ENCODE measurements around the gene LARP1B. TPM values are rescaled to one million over a fixed set of nuclear protein-coding genes. Genes with fewer than 3 reads are reported as not detected.

Gene LARP1B
- total and polyA plus RNA-seq, 10 donors: 3.7 to 17.8 (median 10.8) TPM

DNA sequence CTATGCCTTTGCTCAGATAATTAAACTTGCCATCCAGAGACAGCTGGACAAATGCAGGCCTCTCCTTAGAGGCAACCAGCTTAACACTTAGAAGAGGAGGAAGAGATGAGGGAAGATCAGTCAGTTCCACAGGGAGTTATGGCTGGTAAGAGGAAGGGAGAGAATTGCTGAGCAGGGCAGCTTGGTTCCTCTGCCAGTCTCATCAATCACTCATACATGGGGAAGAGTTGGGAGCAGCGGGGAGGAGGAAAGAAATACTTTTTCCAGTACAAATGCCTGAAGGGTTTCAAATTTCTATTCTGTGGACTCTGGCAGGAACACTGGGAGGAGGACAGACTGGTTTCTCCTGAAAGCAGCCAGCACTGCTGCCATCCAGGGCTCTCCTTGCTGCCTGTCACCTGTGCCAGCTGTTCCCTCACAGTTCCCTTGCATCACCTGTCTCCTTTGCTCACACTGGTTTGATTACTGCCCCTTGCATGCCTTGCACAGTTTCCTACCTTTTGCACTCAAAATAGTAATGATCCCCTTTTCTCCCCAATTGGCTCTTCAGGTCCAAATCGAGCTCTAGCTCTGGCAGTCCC is 167.0 kb downstream of the LARP1B start:
- H3K9me3 ChIP-seq: no peaks in the 10 kb centered on the region
- H3K4me3 ChIP-seq: no peak overlapping the region
- WGBS, 5 donors: 66 to 84% (median 71%) methylated on average over 2 of the region's 2 CpGs
- TF ChIP-seq POLR2A (IDR thresholded peaks at IDR 0.05) (no peak), POLR2AphosphoS5 (IDR thresholded peaks at IDR 0.05) (no peak)
- TF ChIP-seq, protein P1, sequence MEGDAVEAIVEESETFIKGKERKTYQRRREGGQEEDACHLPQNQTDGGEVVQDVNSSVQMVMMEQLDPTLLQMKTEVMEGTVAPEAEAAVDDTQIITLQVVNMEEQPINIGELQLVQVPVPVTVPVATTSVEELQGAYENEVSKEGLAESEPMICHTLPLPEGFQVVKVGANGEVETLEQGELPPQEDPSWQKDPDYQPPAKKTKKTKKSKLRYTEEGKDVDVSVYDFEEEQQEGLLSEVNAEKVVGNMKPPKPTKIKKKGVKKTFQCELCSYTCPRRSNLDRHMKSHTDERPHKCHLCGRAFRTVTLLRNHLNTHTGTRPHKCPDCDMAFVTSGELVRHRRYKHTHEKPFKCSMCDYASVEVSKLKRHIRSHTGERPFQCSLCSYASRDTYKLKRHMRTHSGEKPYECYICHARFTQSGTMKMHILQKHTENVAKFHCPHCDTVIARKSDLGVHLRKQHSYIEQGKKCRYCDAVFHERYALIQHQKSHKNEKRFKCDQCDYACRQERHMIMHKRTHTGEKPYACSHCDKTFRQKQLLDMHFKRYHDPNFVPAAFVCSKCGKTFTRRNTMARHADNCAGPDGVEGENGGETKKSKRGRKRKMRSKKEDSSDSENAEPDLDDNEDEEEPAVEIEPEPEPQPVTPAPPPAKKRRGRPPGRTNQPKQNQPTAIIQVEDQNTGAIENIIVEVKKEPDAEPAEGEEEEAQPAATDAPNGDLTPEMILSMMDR (IDR thresholded peaks at IDR 0.05 in 8 of 11, conservative IDR thresholded peaks at IDR 0.05 in 3 of 11): no peak
- no peak for DNase-seq
- no peak overlapping the region for H3K27ac ChIP-seq
- no peaks in the 10 kb centered on the region for H3K4me1 ChIP-seq
- no peaks in the 10 kb centered on the region for H3K36me3 ChIP-seq
- intact Hi-C loops (cut with DNase I; ENCODE audit: low total_unique reads): no loop called here
- H3K27me3 ChIP-seq (replicated peaks in 1 of 7): no peaks in the 10 kb centered on the region

DNA sequence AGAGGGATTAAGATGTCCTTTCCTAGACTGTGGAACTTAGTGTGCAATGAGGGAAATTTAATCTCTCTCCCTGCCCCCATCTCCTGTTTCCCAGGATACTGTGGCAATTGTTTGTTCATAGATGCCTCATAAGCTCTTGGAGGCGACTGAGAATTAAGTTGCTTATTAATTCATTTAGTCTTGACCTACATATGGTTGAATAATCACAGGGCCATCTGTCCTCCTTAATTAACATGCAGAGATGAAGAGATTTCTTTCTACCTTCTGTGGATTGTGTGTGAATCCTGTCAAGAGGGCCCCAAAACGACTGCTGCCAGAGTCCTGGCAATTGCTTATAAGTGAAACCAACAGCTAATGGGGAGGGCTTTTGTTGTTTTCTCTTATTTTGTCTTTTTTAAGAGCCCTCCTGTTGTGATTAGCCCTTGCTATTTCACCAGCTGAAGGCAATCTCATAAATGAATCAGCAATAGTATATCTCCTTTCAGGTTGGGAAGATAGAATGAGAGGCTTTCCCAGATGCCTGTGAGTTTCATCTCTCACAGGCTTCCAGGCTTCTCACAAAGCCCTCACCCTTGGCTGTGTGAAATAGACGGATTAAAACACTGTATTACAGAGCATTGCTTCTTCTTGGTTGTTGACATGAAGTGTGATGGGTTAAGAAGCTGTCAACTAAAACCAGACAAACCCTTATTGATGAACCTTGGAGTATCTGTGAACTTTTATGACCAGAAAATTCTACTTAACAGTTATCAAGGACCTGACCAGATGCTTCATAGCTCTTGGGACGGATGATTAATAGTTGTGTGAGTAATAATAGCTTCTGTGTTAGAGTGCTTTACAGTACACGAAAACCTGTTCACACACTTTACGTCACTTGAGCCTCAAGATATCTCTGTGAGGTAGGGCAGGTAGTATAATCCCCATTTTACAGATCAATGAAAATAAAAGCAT is 168.0 kb downstream of the LARP1B start:
- no peaks in the 10 kb centered on the region for H3K27me3 ChIP-seq (replicated peaks in 1 of 7)
- H3K27ac ChIP-seq: no peak overlapping the region
- WGBS, 5 donors: 68 to 80% (median 70%) methylated on average over 6 of the region's 6 CpGs
- no peaks in the 10 kb centered on the region for H3K9me3 ChIP-seq
- no peak overlapping the region for H3K4me3 ChIP-seq
- DNase-seq: no peak
- intact Hi-C loops (cut with DNase I; ENCODE audit: low total_unique reads): no loop called here
- no peaks in the 10 kb centered on the region for H3K4me1 ChIP-seq
- TF ChIP-seq, protein P1 (IDR thresholded peaks at IDR 0.05 in 8 of 11, conservative IDR thresholded peaks at IDR 0.05 in 3 of 11): no peak
- TF ChIP-seq POLR2AphosphoS5 (IDR thresholded peaks at IDR 0.05): no peak
- no peak for TF ChIP-seq POLR2A (IDR thresholded peaks at IDR 0.05)
- no peaks in the 10 kb centered on the region for H3K36me3 ChIP-seq

DNA sequence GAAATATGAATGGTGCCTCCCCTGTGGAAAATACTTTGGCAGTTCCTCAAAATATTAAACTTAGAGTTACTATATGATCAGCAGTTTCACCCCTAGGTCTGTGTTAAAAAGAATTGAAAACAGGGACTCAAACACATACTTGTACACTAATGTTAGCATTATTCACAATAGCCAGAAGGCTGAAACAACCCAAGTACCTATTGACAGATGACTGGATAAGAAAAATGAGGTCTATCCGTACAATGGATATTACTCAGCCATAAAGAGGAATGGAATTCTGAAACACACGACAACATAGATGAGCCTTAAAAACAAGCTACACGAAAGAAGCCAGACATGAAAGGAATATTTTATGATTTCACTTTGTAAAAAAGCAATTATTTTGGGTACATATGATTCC is 171.6 kb downstream of the LARP1B start:
- TF ChIP-seq POLR2A (IDR thresholded peaks at IDR 0.05) (no peak), POLR2AphosphoS5 (IDR thresholded peaks at IDR 0.05) (no peak)
- TF ChIP-seq, protein P1 (IDR thresholded peaks at IDR 0.05 in 8 of 11, conservative IDR thresholded peaks at IDR 0.05 in 3 of 11): no peak
- no peak for DNase-seq
- intact Hi-C loops (cut with DNase I; ENCODE audit: low total_unique reads): no loop called here
- WGBS, 5 donors: 92 to 97% (median 94%) methylated on average over 3 of the region's 3 CpGs
- no peaks in the 10 kb centered on the region for H3K27me3 ChIP-seq (replicated peaks in 1 of 7)
- no peak overlapping the region for H3K4me3 ChIP-seq
- no peaks in the 10 kb centered on the region for H3K9me3 ChIP-seq
- no peak overlapping the region for H3K27ac ChIP-seq
- no peaks in the 10 kb centered on the region for H3K4me1 ChIP-seq
- H3K36me3 ChIP-seq: no peaks in the 10 kb centered on the region

DNA sequence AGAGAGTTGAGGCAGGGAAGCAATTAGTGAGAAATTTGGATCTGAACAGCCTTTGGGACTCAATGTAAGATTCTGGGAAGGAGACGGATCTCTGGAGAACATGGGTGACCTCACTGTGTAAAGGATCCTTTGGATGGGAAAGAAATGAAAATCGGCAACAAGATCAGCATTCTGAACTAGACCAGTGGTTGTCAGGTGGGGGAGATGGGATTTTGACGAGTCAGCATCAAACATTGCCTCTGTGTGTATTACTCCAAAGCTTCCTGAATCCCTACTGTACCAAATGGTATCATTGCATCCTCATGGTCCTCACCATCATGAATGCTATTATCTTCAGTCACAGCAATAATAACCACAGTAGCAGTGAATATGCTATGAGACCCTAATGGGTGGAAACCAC is 173.7 kb downstream of the LARP1B start:
- no peaks in the 10 kb centered on the region for H3K27me3 ChIP-seq (replicated peaks in 1 of 7)
- intact Hi-C loops (cut with DNase I; ENCODE audit: low total_unique reads): no loop called here
- no peak overlapping the region for H3K27ac ChIP-seq
- H3K9me3 ChIP-seq: no peaks in the 10 kb centered on the region
- H3K4me1 ChIP-seq: no peaks in the 10 kb centered on the region
- H3K36me3 ChIP-seq: no peaks in the 10 kb centered on the region
- TF ChIP-seq, protein P1 (IDR thresholded peaks at IDR 0.05 in 8 of 11, conservative IDR thresholded peaks at IDR 0.05 in 3 of 11): no peak
- TF ChIP-seq POLR2AphosphoS5 (IDR thresholded peaks at IDR 0.05) (no peak), POLR2A (IDR thresholded peaks at IDR 0.05) (no peak)
- DNase-seq: no peak
- WGBS, 5 donors: 89 to 95% (median 94%) methylated on average over 3 of the region's 3 CpGs
- H3K4me3 ChIP-seq: no peak overlapping the region

All from spleen (tissue), 11 donors.